GM18909 (cell line): Measurements from ENCODE around the gene TMBIM1.
"Not testable (repeated sequence)": the region's sequence is repeated elsewhere in the genome, so short reads cannot be mapped to it uniquely, and the experiment has no call there.

Experiments used
- ATAC-seq: cut with Tn5 transposase; IDR thresholded peaks from one replicate; pipeline ENCODE4 v1.9.1; 2021; ENCODE audit warnings: mild to moderate bottlenecking; ENCODE audit not compliant: unreplicated experiment, poor library complexity

TMBIM1 gene

GRCh38 chr2:218274586-218274985, 17.7 kb downstream of the TMBIM1 start:
- no peak for ATAC-seq

GRCh38 chr2:218273908-218274249, 18.4 kb downstream of the TMBIM1 start:
- ATAC-seq: no peak

GRCh38 chr2:218273214-218273907, 18.9 kb downstream of the TMBIM1 start:
- ATAC-seq: not testable (repeated sequence)

- ATAC-seq: no peak
Measured at GRCh38 chr2:218272531-218273212, 19.6 kb downstream of the TMBIM1 start.

DNA sequence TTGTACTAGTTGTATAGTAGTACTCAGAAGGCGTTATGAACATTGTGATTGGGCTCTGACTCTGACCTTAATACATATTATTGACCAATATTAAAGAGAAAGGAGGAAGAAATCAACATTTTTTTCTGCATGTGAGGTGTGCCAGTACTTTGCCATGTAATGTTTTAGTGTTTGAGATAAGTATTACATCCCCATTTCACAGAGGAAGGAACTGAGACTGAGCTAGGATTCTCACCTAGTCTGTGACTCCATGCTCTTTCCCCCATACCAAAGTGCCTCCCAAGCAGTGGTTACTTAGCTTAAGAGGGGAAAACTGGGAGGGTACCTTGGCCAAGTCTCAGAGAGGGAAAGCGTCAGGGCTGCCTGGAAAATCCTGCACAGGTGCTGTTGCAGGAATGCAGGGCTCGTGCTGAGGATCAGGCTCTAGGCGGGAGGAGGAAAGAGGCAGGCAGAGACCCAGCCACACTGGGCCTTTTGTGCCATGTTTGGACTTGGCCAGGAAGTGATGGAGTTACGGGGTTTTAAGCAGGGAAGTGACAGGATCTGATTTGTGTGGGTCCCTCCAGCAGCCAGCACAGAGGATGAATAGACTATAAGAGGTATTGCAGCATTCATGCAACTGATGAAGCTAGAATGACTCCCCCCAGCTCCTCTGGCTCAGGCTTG, 20.3 kb downstream of the TMBIM1 start:
- ATAC-seq: no peak

GRCh38 chr2:218271487-218271797, 20.9 kb downstream of the TMBIM1 start:
- no peak for ATAC-seq

DNA sequence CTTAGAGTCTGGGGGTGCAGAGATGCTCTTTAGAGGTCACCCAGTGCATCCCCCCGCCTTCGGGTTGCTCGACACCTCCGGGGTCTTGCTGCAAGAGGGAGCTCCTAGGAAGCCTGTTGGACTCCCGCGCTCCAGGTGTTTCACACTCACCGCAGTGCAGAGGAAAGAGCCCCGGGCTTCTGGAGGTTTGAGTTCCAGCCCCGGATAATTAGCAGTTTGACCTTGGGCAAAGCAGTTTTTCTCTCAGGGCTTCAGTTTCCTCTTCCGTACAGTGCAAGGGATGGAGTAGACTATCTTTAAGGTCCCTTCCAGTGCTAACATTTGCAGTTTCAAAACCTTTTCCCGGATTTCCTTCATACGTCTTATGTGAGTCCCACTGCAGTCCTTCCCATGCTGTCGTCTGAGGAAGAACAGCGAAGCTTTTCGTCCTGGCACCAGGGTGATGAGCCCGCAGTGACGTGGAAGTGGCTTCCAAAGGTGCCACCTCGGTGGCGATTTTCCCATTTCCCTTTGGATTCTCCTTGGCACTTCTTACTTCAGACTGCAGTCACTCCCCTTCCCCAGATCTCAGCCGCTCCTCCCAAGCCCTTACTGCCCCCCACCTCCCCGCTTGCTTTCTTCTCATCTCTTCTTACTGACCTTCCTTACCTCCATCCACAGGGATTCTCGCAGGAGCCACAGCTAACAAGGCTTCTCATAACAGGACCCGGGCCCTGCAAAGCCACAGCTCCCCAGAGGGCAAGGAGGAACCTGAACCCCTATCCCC, 21.4 kb downstream of the TMBIM1 start:
- no peak for ATAC-seq

- ATAC-seq: peak; percentile 92
Measured at GRCh38 chr2:218269900-218270720, 22.2 kb downstream of the TMBIM1 start, which contains the start of the genes AAMP and PNKD. Gene AAMP, minus strand, starts transcription at chr2:218270137. Its CDS starts 51 bp downstream, at chr2:218270086. Gene PNKD, plus strand, starts transcription at chr2:218270519. Its CDS starts 17 bp downstream, at chr2:218270536.

DNA sequence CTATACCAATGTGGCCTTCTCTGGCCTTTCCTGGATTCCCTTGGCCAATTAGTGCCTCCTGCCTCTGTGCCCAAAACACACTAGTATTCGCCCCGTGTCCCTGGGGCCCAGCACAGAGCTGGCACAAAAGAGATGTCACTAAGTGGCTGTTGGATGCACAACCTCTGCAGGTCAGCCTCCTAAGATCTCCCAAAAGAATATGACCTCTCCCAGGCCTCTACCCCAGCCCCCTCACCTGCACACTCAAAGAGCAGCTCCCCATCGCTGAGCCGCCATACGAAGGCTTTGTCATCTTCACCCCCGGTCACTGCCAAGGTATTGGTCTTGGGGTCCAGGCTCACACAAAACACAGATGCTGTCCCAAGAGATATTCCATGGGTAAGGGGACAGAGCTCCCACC, 25.0 kb downstream of the TMBIM1 start:
- ATAC-seq: no peak

- no peak for ATAC-seq
Measured at GRCh38 chr2:218266316-218266979, 25.9 kb downstream of the TMBIM1 start.

DNA sequence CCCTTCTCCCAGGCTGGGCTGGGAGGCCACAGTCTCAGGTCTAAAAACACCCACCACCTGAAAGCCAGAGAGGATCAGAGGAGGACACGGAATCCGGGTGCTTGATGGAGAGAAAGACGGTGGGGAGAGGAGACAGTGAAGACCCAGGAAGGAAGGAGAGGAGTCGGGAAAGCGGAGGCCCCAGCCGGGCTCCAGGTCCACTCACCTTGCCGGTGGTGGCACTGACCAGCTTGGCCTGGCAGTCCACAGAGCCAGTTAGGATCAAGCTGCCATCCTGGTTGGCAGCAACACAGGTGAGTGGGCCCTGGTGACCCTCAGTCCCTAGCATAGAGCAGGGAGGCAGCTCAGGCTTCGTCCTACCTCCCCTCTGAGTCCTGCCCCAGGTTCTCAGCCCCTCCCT, 26.7 kb downstream of the TMBIM1 start:
- ATAC-seq: no peak

- no peak for ATAC-seq
Measured at GRCh38 chr2:218264773-218265561, 27.3 kb downstream of the TMBIM1 start.

DNA sequence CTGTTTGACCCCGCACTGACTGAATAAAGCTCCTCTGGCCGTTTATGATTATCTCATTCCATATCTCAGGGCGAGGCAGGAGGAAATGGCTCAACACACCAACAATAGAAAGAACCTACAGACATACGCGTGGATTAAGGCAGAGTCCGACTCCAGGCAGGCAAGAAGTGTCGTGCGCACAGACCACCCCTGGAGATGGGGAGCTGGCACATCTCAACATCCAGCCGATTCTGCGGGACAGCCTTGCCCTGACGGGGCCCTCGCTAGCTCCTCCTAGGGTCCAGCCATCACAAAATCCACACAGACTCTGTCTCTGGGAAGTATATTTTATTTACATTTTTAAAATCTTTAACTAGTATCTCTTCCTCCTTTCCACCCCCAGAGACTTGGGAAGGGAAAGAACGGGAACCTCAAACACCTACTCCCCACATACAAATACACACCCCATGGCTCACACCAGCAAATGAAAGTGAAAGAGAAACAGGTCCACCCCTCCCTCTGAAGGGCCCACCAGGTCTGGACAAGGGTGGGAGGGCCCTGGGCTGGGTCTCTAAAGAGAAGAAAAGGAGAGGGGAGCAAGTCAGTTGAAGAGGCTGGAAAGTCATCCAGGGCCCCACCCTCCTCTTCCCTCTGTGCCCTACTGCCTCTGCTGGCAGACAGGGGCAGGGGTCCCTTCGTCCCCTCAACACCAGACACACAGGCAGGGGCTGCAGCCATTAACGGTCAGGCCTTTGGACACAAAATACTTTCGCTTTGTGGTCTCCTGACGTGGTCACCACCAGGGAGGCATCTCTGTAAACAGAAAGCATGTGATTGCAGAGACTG, 28.3 kb downstream of the TMBIM1 start:
- no peak for ATAC-seq

GRCh38 chr2:218262631-218263586, 29.4 kb downstream of the TMBIM1 start:
- no peak for ATAC-seq

- no peak for ATAC-seq
Measured at GRCh38 chr2:218262237-218262600, 30.1 kb downstream of the TMBIM1 start.

GRCh38 chr2:218261423-218262236, 30.7 kb downstream of the TMBIM1 start:
- no peak for ATAC-seq
